RWPE2 (cell line): ENCODE data around the gene VPS26B.

Experiments used
- ATAC-seq: fragments of 200-7000 bp; cut with Tn5 transposase; 3 replicates; pipeline ENCODE4 v1.9.1; 2021; ENCODE audit warnings: low read depth
- DNase-seq: peaks from one replicate; pipeline ENCODE4 v3.0.0-alpha.2; 2020; ENCODE audit warnings: low spot score
- H3K27ac ChIP-seq: fragments of 450-650 bp; 2 replicates; pipeline ENCODE4 v1.5.1; 2017; ENCODE audit warnings: mild to moderate bottlenecking; ENCODE audit not compliant: poor library complexity, severe bottlenecking
- H3K27me3 ChIP-seq: fragments of 250-450 bp; sonication (Bioruptor Pico); 2 replicates; pipeline ENCODE4 v1.5.1; 2021; ENCODE audit warnings: mild to moderate bottlenecking, moderate library complexity; ENCODE audit not compliant: insufficient read depth, poor library complexity, severe bottlenecking
- H3K36me3 ChIP-seq: fragments of 250-450 bp; sonication (Bioruptor Pico); 2 replicates; pipeline ENCODE4 v1.5.1; 2020; ENCODE audit warnings: low read depth, mild to moderate bottlenecking, moderate library complexity
- H3K4me1 ChIP-seq: fragments of 250-450 bp; sonication (Bioruptor Pico); 2 replicates; pipeline ENCODE4 v1.5.1; 2021; ENCODE audit warnings: mild to moderate bottlenecking, moderate library complexity; ENCODE audit not compliant: insufficient read depth, poor library complexity, severe bottlenecking
- H3K4me3 ChIP-seq: fragments of 250-450 bp; sonication (Bioruptor Pico); 2 replicates; pipeline ENCODE4 v1.5.1; 2021; ENCODE audit warnings: mild to moderate bottlenecking, moderate library complexity; ENCODE audit not compliant: severe bottlenecking
- H3K9me3 ChIP-seq: fragments of 250-450 bp; sonication (Bioruptor Pico); 2 replicates; pipeline ENCODE4 v1.5.1; 2021; ENCODE audit warnings: mild to moderate bottlenecking, moderate library complexity; ENCODE audit not compliant: severe bottlenecking
- TF ChIP-seq, protein P1 (sequence below): fragments of 450-650 bp; IDR thresholded peaks from one replicate; pipeline ENCODE4 v1.5.1; 2017; ENCODE audit warnings: mild to moderate bottlenecking, moderate library complexity; ENCODE audit not compliant: poor library complexity, severe bottlenecking

VPS26B gene

DNA sequence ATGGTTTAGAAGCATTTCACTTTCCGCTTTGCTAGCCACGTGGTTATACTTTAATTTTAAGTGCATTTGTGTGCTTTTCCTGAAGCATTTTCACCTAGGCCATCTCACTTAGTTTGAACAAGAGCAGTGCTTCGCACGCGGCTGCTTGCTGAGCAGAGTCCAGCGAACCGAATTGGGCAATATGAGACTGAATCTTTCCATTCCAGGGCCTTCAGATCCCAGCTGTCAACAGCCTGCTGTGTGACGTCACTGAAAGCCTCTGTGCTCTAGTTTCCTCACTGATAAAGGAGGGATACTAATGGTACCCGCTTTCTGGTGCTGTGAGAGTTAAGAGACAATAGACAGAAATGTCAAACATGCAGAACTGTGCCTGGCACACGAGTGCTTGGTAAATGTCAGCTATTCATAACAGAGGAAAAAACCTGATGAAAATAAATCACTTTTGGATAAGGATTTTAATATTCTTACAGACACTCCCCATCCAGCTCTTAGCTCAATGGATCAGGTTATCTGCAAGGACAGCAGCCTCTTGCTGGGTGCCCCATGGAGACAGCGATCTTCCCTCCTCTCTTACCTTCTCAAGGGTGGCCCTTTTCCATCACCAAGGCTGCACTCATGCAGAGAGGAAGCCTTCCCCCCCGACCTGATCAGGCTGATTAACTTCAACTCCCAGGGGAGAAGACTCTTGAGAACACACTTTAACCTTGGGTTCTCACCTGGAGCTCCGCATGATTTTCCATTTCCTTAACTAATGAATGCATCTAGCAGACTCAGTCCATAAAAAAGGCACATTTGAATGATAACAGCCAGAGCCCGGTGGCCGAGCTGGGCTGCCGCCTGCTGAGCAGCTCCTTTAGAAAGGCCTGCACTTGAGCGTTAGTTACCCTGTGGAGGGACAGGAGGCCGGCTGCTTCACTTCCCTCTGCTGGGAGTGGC is 48.2 kb downstream of the VPS26B start:
- Histone ChIP-seq H3K4me1 (peaks cover 4% of the 10 kb centered on the region), H3K9me3 (no peaks in the 10 kb centered on the region), H3K27me3 (peaks cover 44% of the 10 kb centered on the region), H3K4me3 (no peak overlapping the region), H3K36me3 (no peaks in the 10 kb centered on the region), H3K27ac (no peak overlapping the region)
- TF ChIP-seq, protein P1, sequence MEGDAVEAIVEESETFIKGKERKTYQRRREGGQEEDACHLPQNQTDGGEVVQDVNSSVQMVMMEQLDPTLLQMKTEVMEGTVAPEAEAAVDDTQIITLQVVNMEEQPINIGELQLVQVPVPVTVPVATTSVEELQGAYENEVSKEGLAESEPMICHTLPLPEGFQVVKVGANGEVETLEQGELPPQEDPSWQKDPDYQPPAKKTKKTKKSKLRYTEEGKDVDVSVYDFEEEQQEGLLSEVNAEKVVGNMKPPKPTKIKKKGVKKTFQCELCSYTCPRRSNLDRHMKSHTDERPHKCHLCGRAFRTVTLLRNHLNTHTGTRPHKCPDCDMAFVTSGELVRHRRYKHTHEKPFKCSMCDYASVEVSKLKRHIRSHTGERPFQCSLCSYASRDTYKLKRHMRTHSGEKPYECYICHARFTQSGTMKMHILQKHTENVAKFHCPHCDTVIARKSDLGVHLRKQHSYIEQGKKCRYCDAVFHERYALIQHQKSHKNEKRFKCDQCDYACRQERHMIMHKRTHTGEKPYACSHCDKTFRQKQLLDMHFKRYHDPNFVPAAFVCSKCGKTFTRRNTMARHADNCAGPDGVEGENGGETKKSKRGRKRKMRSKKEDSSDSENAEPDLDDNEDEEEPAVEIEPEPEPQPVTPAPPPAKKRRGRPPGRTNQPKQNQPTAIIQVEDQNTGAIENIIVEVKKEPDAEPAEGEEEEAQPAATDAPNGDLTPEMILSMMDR = no peak
- ATAC-seq (no peak), DNase-seq (no peak)

DNA sequence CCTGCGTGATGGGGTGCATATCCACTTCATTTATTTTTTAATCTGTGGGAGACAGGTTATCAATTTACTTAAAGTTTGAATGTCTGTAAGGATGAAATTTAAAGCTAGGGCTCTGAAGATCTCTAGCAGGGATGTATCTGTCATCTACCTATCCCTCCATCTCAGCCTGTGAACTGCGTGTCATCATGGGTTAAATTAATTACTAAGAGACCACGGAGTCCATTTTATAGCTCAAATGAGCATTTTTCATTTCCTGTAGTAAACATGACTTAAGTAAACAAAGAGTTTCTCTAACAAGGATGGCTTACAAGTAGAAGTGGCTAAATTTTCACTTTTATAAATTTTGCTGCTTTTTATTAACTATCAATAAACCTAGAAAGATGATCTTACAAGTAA is 48.8 kb downstream of the VPS26B start:
- peaks cover 51% of the 10 kb centered on the region for H3K27me3 ChIP-seq
- ATAC-seq = no peak
- H3K9me3 ChIP-seq = no peaks in the 10 kb centered on the region
- TF ChIP-seq, protein P1 = no peak
- no peak overlapping the region for H3K27ac ChIP-seq
- DNase-seq = no peak
- H3K36me3 ChIP-seq = no peaks in the 10 kb centered on the region
- H3K4me1 ChIP-seq = no peaks in the 10 kb centered on the region
- no peak overlapping the region for H3K4me3 ChIP-seq

DNA sequence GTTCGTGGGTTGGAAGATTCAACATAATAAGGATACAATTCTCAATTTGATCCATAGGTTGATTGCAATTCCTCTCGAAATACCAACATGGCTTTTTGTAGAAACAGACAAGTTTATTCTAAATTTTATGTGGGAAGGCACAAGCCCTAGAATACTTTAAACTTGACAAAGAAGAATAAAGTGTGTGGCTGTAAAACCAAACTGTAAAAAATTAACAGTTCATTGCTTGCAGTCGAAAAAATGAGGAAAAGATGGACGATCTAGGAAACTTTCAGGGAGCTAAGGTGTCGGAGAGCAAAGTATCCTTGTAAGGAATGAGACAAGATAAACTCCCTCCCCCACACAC is 50.7 kb downstream of the VPS26B start:
- H3K4me1 ChIP-seq = no peaks in the 10 kb centered on the region
- ATAC-seq (no peak), DNase-seq (no peak)
- peaks cover 67% of the 10 kb centered on the region for H3K27me3 ChIP-seq
- H3K9me3 ChIP-seq = no peaks in the 10 kb centered on the region
- no peak overlapping the region for H3K27ac ChIP-seq
- H3K4me3 ChIP-seq = no peak overlapping the region
- no peaks in the 10 kb centered on the region for H3K36me3 ChIP-seq
- TF ChIP-seq, protein P1 = no peak

DNA sequence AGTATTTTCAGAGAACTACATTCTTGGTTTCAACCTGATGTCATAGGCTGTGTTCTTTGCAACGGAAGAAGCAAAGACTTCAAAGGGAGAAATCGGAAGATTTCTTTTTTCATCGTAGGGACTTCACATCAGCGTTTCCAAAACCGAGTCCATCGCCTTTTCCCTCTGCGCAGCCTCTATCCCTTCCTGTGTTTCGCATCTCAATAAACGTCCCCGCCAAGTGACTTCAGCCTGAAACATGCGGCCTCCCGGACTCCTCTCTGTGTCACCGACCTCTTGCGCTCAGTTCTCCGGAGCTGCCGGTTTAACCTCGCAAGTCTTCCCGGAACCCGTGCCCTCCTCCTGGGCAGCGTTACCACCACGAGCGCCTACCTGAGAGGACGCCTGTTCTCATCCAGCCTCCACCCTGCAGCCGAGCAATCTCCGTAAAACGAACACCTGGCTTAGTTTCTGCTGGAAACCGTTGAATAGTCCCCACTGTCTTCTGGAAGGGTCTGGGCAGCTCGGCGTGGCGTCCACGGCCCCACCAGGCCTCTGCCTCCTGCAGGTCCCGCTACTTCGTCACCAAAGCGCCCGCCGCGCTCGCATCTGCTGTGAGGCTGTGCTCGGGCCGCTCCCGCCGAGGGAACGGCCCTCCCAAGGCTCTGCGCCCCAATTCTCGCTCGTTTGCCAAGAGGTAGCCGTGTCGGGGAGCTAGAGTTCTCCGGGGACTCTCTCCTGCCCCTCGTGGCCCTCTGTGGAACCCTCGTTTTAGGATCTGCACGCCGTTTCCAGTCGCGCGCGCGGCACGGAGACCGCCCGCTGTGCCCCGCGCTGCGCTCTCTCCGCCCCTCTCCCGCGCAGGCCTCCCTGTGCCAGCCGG is 51.3 kb downstream of the VPS26B start, which contains the start of gene GLB1L3:
Gene GLB1L3, plus strand, starts transcription at position 846 of the 862 bp plus-strand sequence. CDS start 362 bp downstream, outside the sequence.
- no peak within 1 kb of the TSS for H3K27ac ChIP-seq
- H3K9me3 ChIP-seq = no peaks in the 10 kb centered on the region
- peak; percentile 78 for ATAC-seq
- TF ChIP-seq, protein P1 = peak; percentile 53
- H3K4me3 ChIP-seq = peak within 1 kb of the TSS; percentile 11
- no peak for DNase-seq
- peaks cover 73% of the 10 kb centered on the region for H3K27me3 ChIP-seq
- H3K4me1 ChIP-seq = no peaks in the 10 kb centered on the region
- H3K36me3 ChIP-seq = no peaks in the 10 kb centered on the region
